Stimulated activated CD8-positive, alpha-beta memory T cell treated with anti-CD3 and anti-CD28 coated beads, Interleukin-12 subunit alpha, Interleukin-12 subunit beta, amount 100 ng/mL, for 4 hours (primary cell): ENCODE data around the gene FEN1.

Experiments used
- DNase-seq: peaks from one replicate; pipeline ENCODE4 v3.0.0-alpha.2; 2020; ENCODE audit warnings: low read depth

Gene FEN1

DNA sequence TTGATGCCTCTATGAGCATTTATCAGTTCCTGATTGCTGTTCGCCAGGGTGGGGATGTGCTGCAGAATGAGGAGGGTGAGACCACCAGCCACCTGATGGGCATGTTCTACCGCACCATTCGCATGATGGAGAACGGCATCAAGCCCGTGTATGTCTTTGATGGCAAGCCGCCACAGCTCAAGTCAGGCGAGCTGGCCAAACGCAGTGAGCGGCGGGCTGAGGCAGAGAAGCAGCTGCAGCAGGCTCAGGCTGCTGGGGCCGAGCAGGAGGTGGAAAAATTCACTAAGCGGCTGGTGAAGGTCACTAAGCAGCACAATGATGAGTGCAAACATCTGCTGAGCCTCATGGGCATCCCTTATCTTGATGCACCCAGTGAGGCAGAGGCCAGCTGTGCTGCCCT lies 2.7 kb downstream of the FEN1 start:
- DNase-seq: no peak

DNA sequence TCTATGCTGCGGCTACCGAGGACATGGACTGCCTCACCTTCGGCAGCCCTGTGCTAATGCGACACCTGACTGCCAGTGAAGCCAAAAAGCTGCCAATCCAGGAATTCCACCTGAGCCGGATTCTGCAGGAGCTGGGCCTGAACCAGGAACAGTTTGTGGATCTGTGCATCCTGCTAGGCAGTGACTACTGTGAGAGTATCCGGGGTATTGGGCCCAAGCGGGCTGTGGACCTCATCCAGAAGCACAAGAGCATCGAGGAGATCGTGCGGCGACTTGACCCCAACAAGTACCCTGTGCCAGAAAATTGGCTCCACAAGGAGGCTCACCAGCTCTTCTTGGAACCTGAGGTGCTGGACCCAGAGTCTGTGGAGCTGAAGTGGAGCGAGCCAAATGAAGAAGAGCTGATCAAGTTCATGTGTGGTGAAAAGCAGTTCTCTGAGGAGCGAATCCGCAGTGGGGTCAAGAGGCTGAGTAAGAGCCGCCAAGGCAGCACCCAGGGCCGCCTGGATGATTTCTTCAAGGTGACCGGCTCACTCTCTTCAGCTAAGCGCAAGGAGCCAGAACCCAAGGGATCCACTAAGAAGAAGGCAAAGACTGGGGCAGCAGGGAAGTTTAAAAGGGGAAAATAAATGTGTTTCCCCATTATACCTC lies 3.3 kb downstream of the FEN1 start:
- DNase-seq: no peak

DNA sequence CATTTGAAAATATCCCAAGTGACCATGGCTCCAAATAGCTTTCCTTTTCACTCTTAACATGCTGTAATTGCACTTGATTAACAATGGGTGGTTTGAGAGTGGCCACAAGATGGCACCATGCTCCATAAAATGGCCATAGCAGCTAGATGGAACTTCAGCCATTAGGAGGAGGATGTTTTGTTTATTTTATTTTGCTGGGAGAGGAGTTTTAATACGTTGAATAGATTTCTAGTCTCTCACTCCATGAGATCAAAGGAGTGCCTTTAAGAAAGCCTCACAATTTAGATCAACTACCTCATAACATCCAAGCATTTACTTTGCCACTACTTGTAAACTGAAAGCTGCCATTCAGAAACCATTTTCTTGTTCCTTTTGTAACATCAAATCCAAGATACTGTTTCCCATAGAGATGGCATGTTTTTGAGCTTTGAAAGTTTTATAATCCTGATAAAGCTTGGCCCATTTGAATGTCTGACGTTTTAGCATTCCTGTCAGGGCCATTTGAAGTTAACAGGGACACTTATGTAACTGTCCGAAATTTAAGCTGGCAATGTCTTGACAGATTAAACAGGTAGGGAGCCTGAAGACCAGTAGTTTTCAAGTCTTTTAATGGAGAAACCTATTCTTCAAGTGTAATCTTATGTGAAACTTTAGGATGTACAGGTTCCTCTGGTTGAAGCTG lies 4.7 kb downstream of the FEN1 start:
- DNase-seq: peak; percentile 32

DNA sequence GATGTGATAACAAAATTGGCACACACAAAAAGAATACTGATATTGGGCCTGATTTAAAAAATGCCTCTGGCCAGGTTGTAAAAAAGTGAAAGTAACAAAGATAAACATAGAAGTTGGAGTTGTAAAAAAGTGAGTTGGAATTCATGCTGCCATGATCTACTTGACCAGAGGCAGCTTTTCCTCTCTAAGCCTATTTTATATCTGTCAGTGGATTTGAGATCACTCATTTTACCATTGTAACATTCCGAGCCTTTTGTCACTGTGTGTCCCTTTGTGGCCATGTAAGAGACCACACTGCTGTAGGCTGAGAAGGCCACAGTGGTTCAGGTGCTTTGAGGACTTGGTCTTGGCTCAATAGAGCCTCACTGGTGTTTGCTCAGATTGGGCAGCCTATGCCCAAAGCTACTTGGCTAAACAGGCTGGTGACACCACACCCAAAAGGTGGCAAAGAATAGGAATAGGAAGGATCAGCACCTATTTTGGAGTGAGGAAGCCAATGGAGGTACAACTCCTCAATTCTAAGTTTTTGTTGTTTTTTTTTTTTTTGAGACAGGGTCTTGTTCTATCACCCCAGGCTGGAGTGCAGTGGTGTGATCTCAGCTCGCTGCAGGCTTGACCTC lies 7.1 kb downstream of the FEN1 start:
- DNase-seq: no peak

GRCh38 chr11:61800331-61801281 lies 7.9 kb downstream of the FEN1 start:
- no peak for DNase-seq

DNA sequence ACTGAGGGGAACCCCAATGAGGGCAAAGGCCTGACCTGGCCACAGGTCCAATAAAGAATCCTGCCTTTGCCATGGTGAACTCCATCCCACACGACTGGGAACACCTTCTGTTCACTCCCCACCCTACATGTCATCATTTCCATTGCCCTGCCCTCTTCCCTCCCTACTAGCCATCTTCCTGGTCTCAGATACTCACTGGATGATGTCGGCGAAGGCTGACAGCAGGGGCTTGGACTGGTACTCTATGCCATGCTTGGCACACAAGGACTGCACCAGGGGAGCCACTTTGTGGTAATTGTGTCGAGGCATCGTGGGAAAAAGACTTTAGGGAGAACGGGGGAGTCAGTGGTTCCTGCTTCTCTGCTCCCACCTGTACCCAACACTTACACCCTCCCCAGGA lies 9.9 kb downstream of the FEN1 start:
- DNase-seq: no peak

DNA sequence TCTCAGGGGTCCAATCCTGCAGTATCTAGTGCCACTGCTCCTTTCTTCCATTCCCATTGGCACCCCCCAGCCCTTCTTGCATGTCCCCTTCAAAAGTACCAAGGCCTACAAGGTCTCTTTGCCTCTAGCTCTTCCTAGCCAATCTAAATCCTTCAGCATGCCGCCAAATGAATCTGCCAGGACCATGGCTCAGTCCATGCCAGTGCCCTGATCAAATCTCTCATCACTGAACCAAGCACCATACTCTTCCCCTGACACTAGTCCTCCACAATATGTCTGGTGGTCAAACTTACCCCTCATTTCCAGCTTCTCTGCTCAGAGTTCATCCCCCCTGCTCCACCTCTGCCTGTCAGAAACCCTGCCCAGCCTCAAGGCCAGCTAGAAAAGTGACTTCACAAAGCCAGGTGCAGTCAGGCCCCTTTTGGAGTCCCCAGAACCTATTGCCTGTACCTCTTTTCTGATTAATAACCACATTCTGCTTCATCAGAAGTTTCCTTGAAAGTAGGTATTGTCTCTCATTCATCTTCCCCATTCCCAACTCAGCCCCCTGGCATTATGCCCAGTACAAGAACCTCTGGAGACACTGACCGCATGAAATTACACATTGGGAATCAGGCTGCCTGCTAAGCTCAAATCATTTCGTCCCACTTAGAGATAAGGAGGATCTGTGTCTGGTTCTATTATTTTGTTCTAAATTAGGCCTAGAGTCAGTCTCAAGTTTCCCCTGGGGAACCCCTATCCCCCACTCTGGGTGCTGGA lies 11.4 kb downstream of the FEN1 start:
- DNase-seq: no peak

- no peak for DNase-seq
Observed at GRCh38 chr11:61805146-61805545, 12.4 kb downstream of the FEN1 start.

DNA sequence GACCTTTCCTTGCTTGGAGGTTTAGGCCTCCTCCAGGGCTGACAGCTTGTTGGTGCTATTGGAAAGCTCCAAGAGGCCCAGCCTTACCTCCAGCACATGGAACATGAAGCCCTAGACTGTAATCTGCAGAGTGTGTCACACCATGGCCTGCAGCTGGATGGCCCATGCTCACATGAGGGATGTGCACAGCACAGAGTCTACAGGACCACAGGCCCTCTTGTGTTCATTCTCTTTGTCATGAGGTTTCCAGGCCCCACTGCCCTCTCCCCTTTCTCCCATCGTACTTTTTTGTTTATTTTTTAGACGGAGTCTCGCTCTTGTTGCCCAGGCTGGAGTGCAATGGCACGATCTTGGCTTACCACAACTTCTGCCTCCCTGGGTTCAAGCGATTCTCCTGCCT lies 14.1 kb downstream of the FEN1 start:
- no peak for DNase-seq

- DNase-seq: no peak
Observed at GRCh38 chr11:61810671-61811175, 18.0 kb downstream of the FEN1 start.

DNA sequence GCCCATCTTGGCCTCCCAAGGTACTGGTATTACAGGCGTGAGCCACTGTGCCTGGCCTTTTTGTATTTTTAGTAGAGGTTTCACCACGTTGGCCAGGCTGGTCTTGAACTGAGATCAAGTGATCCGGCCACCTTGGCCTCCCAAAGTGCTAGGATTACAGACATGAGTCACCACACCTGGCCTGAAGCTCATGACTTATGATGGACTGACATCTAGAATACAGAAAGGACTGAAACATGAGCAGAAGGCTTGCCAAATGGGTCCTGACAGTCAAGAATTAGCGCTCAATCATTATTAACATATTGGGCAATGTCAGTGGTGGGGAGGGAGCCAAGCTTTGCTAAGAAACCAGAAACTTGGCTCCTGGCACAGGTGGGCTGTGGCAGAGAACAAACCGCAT lies 19.1 kb downstream of the FEN1 start:
- no peak for DNase-seq

GRCh38 chr11:61812736-61813411 lies 20.2 kb downstream of the FEN1 start:
- no peak for DNase-seq

- DNase-seq: no peak
Observed at GRCh38 chr11:61814247-61814957, 21.7 kb downstream of the FEN1 start.

DNA sequence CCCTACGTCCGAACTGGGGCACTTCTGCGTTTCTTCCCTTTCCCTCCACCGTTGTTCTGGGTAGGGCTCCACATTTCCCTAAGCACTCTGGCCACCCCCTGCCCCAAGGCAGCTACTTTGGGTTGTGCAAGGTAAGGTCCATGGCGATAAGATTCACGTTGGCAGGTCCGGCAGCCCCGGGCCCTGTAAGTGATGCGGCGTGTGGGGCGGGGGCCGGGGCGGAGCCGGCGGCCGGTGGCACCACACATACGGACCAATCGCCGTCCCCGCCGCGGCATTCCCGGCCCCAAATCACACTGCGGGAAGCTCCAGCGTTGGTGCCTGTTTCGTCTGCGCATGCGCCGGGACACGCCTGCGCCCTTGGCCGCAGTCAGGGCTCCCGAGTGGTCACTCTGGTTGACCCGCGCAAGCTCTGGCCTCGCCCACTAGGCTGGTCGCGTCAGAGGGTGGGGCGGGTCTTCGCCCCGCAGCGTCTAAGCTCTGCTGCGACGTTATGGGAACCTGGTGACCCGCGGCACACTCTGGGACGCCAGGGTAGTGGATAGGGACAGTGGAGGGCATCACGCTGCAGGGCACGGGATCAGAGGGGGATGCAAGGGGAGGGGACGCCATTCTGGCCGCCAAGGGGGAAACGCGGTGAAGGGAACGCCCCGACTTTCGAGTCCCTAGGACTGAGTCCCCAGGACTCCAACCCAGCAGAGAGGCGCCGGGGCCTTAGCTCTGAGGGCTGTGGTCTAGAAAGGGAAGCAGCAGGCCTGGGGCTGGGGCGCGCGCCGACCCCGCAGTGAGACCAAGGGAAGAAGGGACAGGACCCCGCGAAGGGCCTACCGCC lies 22.5 kb downstream of the FEN1 start:
- DNase-seq: peak; percentile 32

GRCh38 chr11:61815790-61816735 lies 23.4 kb downstream of the FEN1 start:
- peak; percentile 43 for DNase-seq

DNA sequence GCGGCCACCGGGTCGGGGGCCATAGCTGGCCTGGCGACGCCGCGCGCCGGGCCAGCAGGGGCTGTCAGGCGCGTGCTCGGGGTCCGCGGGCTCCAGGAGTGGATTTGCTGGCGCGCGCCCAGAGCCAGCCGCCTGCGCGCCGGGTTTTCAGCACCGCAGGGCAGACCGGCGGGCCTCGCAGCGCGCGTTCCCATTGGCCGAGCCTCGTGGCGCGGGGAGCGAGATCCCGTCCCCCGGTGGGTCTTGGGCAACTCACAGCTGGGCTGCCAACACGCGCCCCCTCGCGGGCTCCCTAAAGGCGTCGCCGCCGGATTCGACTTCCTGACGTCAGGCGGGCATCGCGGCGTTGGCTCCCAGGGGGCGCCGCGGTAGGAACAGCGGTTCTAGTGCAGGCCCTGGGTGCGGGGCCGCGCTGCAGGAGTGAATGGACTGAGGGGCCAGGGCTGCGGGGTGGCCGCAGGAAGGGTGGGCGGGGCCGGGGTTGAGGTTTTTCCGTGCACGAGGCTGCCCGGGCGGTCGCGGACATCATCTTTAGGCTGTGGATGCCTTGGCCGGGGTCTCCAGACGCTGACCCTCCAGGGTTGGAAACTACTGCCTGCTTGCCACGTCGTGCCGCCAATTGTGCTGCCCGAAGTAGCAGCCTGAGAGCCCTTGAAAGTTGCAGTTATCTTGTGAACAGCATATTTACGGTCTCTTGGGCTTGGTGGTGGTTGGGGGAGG lies 24.2 kb downstream of the FEN1 start, which contains the start of gene FADS1:
Gene FADS1 (minus strand): TSS at position 268 of the 720 bp plus-strand sequence. CDS start 74 bp downstream, at position 194.
- DNase-seq: peak; percentile 60

- no peak for DNase-seq
Observed at GRCh38 chr11:61817471-61818202, 24.9 kb downstream of the FEN1 start.
